A549 treated with DMSO at 1 μM for 4 hours (cell line): Measurements from ENCODE around the gene TBCCD1. TPM values are rescaled to one million over a fixed set of nuclear protein-coding genes. Genes with fewer than 3 reads are reported as not detected.

Experiments
- total RNA-seq: library from RNA; stranded (reverse); fragments of 200-300 nt; extraction: Qiagen RNA extraction; gene quantifications from 5 replicates; pipeline ENCODE4 v1.2.3, GENCODE V29; 2022; ENCODE audit warnings: low read depth

Gene TBCCD1, protein sequence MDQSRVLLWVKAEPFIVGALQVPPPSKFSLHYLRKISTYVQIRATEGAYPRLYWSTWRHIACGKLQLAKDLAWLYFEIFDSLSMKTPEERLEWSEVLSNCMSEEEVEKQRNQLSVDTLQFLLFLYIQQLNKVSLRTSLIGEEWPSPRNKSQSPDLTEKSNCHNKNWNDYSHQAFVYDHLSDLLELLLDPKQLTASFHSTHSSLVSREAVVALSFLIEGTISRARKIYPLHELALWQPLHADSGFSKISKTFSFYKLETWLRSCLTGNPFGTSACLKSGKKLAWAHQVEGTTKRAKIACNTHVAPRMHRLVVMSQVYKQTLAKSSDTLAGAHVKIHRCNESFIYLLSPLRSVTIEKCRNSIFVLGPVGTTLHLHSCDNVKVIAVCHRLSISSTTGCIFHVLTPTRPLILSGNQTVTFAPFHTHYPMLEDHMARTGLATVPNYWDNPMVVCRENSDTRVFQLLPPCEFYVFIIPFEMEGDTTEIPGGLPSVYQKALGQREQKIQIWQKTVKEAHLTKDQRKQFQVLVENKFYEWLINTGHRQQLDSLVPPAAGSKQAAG
- total RNA-seq, result 6.6 to 7.8 TPM (median 7.3 TPM) in 5 replicates

DNA sequence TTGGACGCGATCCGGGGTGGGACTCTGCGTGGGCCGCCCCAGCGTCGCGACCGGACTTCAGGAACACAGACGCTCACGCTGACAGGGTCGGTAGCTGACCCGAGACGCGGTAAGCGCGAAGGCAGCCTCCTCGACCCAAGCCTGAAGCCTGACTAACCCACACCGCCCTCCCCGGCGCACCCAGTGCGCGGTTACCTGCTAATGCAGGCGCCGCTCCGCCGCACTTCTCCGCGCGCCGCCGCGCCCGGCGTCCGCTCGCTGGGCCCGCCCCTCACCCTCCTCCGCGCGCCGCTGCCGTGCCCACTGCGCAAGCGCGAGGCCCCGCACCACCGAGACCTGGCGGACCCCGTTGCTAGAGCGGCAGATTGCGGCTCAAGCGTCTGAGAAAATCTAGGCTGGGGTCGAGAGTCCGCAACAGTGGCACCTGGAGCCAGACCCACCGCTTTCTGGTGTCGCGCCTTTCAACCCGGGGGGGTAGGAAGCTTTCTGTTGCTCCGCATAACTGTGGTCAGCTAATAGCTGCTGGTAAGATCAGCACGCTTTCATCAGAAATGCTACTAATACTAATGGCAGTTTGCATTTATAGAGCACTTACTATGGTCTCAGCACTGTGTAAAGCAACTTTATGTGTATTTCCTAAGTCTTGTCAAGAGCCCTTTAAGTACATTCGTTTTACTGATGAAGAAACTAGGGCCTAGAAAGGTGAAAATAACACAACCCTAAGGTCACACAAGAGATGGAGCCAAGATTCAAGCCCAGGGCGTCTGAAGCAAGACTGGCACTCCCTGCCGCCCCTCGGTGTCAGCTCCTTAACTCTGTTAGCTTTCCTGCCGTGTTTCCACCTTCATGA, at the start of gene TBCCD1:
TBCCD1 (minus strand) TSS at position 268 of the 850 bp plus-strand sequence. CDS start 3,010 bp downstream, outside the sequence.

DNA sequence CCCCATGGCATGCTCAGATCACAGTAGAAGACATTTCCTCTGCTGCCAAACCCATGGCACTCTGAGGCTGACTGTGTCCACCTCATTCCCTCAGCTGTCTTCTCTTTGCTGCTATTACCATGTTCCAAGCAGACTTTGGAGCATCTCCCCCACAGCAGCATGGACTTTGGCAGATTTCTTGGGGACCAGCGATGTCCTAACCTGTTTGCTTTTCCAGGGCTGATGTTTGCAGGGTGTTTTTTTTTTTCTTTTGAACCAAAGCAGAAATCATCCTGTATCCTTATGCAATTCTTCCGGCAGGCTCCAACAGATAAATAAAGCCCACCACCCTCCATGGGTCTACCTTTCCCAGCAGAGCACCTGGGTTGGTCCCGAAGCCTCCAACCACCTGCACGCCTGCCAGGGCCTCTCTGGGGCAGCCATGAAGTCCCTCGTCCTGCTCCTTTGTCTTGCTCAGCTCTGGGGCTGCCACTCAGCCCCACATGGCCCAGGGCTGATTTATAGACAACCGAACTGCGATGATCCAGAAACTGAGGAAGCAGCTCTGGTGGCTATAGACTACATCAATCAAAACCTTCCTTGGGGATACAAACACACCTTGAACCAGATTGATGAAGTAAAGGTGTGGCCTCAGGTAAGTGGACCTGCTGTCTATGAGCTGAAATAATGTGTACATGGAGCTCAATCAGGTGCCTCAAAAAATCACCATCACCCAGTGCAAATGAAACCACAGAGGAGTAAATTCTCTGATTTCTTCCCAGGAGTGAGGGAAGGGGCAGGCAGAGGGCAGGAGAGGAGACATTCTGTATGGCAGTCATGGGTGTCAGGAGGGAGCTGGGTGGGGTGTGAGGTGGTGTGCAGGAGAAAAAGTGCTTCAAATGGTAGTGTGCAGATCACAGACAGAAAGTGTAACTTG, 45.8 kb upstream of the TBCCD1 start, which contains the start of gene AHSG:
AHSG (plus strand) TSS at position 340 of the 916 bp plus-strand sequence; CDS start at position 422, 82 bp downstream.

DNA sequence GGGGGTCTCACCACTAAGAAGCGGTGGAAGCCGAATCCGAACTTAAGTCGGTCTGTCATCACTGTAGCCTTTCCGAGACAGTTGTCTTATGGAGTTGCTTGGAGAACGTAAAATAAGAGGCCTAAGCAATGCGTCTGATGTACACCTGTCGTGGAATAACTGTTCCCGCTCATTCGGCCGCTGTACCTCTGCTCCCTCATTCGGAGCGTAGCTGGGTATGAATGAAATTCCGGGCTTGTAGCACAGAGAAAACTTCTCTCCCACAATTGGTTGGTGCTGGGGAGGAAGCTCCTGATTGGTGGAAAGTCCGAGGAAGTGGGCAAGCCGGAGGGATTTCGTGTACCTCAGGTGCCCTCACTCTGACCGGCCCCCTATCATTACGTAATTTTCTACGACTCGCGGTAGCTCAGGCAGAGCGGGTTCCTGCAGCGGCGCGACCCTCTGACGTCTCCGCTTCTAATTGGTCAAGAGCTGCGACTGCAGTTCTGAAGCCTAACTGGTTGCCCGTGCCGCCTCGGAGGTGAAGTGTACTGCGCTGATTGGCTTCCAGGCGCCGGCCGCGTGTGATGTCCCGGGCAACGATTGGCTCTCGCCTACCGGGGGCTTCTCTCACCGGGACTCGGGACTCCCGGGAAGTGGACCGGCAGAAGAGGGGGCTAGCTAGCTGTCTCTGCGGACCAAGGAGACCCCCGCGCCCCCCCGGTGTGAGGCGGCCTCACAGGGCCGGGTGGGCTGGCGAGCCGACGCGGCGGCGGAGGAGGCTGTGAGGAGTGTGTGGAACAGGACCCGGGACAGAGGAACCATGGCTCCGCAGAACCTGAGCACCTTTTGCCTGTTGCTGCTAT, 3.2 kb upstream of the TBCCD1 start, which contains the start of gene DNAJB11:
DNAJB11 (plus strand) TSS at position 625 of the 845 bp plus-strand sequence; CDS start at position 803, 178 bp downstream.

DNA sequence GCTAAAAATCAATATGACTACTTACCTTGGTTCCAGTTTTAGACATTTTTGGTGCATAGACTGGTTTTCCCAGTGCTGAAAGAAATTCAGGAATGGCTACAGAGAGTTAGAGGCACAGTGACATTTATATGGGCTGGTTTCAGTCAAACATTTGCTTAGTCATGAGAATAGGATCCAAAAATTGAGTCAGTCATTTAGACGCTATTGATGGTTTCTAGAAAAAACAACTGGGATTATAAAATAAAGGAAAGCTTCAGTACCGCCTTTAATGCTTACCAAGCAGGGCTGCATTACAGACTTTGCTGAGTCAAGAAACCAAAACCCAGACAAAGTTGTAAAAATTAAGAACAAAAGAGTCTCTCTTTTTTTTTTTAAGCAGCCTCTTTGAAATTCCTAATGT, 22.9 kb downstream of the TBCCD1 start, which contains the start of gene CRYGS:
CRYGS (minus strand) TSS at position 100 of the 400 bp plus-strand sequence; CDS start at position 46, 54 bp downstream.

Other genes with a start within 250 kb of the TBCCD1 start
- 9.0 to 15.4 TPM (median 10.1 TPM) in 5 replicates for gene DGKG, start 205.1 kb downstream of the TBCCD1 start, total RNA-seq
- 0.46 to 0.77 TPM (median 0.73 TPM) in 5 replicates for gene CRYGS, start 23.0 kb downstream of the TBCCD1 start, total RNA-seq
- 50.9 to 58.1 TPM (median 57.3 TPM) in 5 replicates for gene DNAJB11, start 3.4 kb upstream of the TBCCD1 start, total RNA-seq
- 0.08 TPM in 1 of 5 replicates, not detected in the others for gene AHSG, start 45.7 kb upstream of the TBCCD1 start, total RNA-seq
- gene FETUB, start 73.1 kb upstream of the TBCCD1 start, total RNA-seq, result 0.08 to 0.12 TPM (median 0.10 TPM) in 4 of 5 replicates, not detected in the other
- not detected in 5 replicates for gene HRG, start 98.7 kb upstream of the TBCCD1 start, total RNA-seq
- 0.17 TPM in 1 of 5 replicates, not detected in the others for gene KNG1, start 150.0 kb upstream of the TBCCD1 start, total RNA-seq
- 123 to 150 TPM (median 137 TPM) in 5 replicates for gene EIF4A2, start 216.2 kb upstream of the TBCCD1 start, total RNA-seq
- gene RFC4, start 239.1 kb upstream of the TBCCD1 start, total RNA-seq, result 44.5 to 64.4 TPM (median 48.4 TPM) in 5 replicates